PC-3 (cell line): Measurements from ENCODE around the gene DUS1L.

Source experiments
- EZH2 ChIP-seq: fragments of 300-600 bp; sonication (generic); IDR thresholded peaks from one replicate; pipeline ENCODE4 v1.6.1; 2017; ENCODE audit warnings: antibody characterized with exemption, mild to moderate bottlenecking, low read length; ENCODE audit not compliant: unreplicated experiment
- EZH2phosphoT487 ChIP-seq: fragments of 300-600 bp; sonication (generic); IDR thresholded peaks from 2 replicates; pipeline ENCODE4 v1.6.1; 2018; ENCODE audit warnings: mild to moderate bottlenecking, antibody characterized with exemption, low read length, borderline replicate concordance
- TF ChIP-seq, protein P1 (sequence below): fragments of 300-600 bp; sonication (generic); conservative IDR thresholded peaks from 2 replicates; pipeline ENCODE4 v1.5.1; 2017; ENCODE audit warnings: antibody characterized with exemption, low read depth, mild to moderate bottlenecking, low read length

DNA sequence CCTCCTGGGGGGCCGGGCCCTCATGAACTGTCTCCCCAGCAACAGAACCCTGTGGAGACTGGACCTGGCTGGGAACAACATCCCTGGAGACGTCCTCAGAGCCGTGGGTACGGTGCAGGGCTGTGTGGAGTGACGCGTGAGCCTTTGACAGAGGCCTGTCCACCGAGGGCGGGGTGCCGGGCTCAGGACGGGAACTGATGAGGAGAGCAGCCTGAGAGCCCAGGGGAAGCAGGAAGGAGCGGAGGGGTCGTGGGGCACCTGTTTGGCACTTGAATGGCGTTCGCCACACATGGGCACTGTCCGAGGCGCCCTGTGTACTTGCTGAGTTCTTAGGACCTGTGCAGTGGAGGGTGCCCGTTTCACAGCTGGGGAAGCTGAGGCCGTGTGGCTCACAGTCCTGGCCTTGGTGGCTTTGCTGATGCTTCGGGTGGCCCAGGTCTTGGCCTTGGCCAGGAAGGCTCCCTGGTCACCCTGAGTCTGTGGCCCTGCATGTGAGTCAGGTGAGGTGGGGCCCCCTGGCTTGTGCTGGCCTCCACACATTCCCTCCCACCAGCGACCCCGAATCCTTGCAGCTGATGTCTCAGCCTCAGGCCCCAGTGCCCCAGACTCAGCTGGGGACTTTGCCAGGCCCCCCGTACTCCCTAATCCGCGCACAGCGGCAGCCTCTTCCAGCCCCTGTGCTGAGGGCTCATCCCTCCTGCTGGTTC is 40.0 kb downstream of the DUS1L start:
- TF ChIP-seq, protein P1, sequence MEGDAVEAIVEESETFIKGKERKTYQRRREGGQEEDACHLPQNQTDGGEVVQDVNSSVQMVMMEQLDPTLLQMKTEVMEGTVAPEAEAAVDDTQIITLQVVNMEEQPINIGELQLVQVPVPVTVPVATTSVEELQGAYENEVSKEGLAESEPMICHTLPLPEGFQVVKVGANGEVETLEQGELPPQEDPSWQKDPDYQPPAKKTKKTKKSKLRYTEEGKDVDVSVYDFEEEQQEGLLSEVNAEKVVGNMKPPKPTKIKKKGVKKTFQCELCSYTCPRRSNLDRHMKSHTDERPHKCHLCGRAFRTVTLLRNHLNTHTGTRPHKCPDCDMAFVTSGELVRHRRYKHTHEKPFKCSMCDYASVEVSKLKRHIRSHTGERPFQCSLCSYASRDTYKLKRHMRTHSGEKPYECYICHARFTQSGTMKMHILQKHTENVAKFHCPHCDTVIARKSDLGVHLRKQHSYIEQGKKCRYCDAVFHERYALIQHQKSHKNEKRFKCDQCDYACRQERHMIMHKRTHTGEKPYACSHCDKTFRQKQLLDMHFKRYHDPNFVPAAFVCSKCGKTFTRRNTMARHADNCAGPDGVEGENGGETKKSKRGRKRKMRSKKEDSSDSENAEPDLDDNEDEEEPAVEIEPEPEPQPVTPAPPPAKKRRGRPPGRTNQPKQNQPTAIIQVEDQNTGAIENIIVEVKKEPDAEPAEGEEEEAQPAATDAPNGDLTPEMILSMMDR: no peak
- TF ChIP-seq EZH2phosphoT487: no peak
- TF ChIP-seq EZH2: no peak
